ENCODE results near the gene FUT8. TPM values are rescaled to one million over a fixed set of nuclear protein-coding genes. Genes with fewer than 3 reads are reported as not detected.

The FUT8 gene
- total and polyA plus RNA-seq, 5 donors = 5.2 to 16.9 (median 14.8) TPM

DNA sequence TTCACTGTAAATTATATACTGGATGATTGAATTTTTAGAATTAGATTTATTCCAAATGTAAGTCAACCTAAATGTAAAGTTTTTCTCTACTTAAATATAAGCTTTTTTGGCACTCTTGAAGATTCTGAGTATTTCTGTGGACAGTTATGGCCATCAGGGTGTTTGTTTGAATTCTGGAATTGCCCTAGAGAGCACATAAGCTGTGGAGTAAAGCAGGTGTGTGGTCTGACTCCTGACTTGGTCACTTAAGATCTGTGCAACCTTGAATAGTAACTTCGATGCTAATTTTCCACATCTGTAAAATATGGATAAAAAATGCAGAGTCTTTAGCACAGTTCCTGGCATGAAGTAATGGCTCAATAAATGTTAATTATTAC, 64.4 kb downstream of the FUT8 start:
- intact Hi-C loops (cut with DNase I) = no loop called here
- 91% methylated on average over 1 of the region's 1 CpG for WGBS
- no peaks in the 10 kb centered on the region for H3K9me3 ChIP-seq (ENCODE audit: control insufficient read depth, low read length)

DNA sequence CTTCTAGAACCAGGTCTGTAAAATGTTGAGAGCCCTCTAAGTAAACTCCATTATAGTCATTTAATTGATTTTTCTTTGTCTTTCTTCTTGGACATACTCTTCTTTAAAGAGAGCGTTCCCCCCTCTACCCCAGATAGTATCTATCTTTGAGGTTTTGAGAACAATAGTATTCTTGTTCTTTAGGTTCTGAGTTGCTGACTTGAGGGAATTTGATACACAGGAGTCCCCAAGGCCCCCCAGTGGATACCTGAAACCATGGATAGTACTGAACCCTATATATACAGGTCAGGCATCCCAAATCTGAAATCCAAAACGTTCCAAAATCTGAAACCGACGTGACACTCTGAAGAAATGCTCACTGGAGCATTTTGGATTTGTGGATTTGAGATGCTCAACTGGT, 65.5 kb downstream of the FUT8 start:
- no peak for DNase-seq

More for the DNA sequence above, 64.4 kb downstream of the FUT8 start:
- DNase-seq (no peak), ATAC-seq (no peak)
- H3K27me3 ChIP-seq (ENCODE audit: control insufficient read depth, insufficient read depth) = no peaks in the 10 kb centered on the region
- H3K4me1 ChIP-seq (ENCODE audit: control insufficient read depth, insufficient read depth, low read length) = no peaks in the 10 kb centered on the region
- no peak overlapping the region for H3K4me3 ChIP-seq (ENCODE audit: low read length)
- no peak overlapping the region for H3K27ac ChIP-seq (ENCODE audit: low read length)

DNA sequence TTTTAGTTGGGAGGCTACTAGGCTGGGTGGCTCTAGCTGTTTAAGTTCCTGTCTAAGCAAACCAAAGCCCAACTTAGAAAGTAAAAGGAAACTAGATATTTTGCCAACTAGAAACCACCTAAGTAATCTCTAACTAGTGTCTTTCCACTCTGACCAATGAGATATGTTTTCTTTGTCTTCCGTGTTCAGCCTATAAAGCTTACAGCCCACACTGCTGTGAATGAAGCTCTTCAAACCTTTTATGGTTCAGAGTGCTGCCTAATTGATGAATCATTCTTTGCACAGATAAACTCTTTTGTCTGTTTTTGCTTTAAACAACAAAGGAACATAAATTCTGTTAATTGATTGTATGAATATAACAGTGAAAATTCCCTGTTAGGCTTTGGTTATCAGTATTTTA, 66.1 kb downstream of the FUT8 start:
- no peaks in the 10 kb centered on the region for H3K27me3 ChIP-seq (ENCODE audit: control insufficient read depth, insufficient read depth)
- WGBS = 86% methylated on average over 1 of the region's 1 CpG
- intact Hi-C loops (cut with DNase I) = no loop called here
- DNase-seq = no peak
- H3K27ac ChIP-seq (ENCODE audit: low read length) = no peak overlapping the region
- H3K9me3 ChIP-seq (ENCODE audit: control insufficient read depth, low read length) = no peaks in the 10 kb centered on the region
- ATAC-seq = no peak
- H3K4me3 ChIP-seq (ENCODE audit: low read length) = no peak overlapping the region
- H3K4me1 ChIP-seq (ENCODE audit: control insufficient read depth, insufficient read depth, low read length) = no peaks in the 10 kb centered on the region

More for the DNA sequence above, 65.5 kb downstream of the FUT8 start:
- no peak for ATAC-seq
- Histone ChIP-seq H3K4me3 (ENCODE audit: low read length) (no peak overlapping the region), H3K27me3 (ENCODE audit: control insufficient read depth, insufficient read depth) (no peaks in the 10 kb centered on the region), H3K4me1 (ENCODE audit: control insufficient read depth, insufficient read depth, low read length) (no peaks in the 10 kb centered on the region), H3K27ac (ENCODE audit: low read length) (no peak overlapping the region), H3K9me3 (ENCODE audit: control insufficient read depth, low read length) (no peaks in the 10 kb centered on the region)
- intact Hi-C loops (cut with DNase I) = no loop called here
- WGBS = 94% methylated on average over 4 of the region's 4 CpGs

DNA sequence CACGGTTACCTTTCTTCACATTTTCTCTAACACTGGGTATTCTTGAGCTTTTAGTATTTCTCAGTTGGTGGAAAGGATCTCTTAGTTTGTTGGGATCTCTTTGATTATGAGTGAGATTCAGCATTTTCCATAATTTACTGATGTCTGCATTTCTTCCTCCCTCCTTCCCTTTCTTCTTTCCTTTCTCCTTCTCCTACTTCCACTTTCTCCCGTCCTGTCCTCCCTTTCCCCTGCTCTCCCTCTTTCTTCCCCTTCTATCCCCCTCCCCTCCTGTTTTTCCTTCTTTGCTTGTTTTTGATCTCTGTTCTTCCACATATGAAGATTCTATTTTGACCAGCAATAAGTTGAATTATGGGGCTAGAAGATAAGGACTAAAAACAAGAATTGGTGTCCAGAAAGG, 66.9 kb downstream of the FUT8 start:
- ATAC-seq (no peak), DNase-seq (no peak)
- Histone ChIP-seq H3K27me3 (ENCODE audit: control insufficient read depth, insufficient read depth) (no peaks in the 10 kb centered on the region), H3K27ac (ENCODE audit: low read length) (no peak overlapping the region), H3K9me3 (ENCODE audit: control insufficient read depth, low read length) (no peaks in the 10 kb centered on the region), H3K4me3 (ENCODE audit: low read length) (no peak overlapping the region), H3K4me1 (ENCODE audit: control insufficient read depth, insufficient read depth, low read length) (no peaks in the 10 kb centered on the region)
- intact Hi-C loops (cut with DNase I) = no loop called here
- 90% methylated on average over 2 of the region's 2 CpGs for WGBS

DNA sequence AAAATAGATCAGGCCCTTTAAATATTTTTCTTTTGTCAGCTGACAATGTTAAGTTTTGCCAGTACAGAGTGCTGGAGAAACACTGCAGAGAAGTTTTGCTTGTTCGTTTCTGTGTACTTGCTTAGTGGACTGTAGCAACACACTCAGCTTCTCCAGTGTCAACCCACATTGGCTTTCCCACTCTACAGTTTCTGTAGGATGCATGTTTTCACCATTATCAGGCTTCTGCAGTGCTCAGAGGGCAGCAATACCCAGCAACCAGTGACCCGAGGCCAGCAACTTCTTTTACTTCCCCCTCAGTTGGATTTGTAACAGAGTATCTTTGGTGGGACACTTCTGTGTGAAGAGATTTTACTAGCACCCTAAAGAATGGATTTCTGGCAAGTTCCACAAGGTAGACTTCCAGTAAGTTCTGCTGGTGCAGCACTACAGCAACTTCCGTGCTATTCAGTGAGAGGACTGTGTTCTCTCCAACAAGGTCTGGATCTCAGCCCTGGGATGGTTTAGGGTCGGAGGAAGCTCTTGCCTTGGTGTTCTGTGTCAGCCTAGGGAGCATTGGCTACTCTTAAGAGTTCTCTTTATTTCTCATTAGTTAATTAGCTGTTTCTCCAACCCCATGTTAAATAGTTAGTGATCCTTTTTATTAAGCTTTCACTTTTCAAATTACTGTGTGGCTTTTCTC, 70.4 kb downstream of the FUT8 start:
- DNase-seq = no peak
- H3K9me3 ChIP-seq (ENCODE audit: control insufficient read depth, low read length) = no peaks in the 10 kb centered on the region
- 57% methylated on average over 4 of the region's 4 CpGs for WGBS
- ATAC-seq = no peak
- H3K4me3 ChIP-seq (ENCODE audit: low read length) = no peak overlapping the region
- no peak overlapping the region for H3K27ac ChIP-seq (ENCODE audit: low read length)
- H3K27me3 ChIP-seq (ENCODE audit: control insufficient read depth, insufficient read depth) = no peaks in the 10 kb centered on the region
- no peaks in the 10 kb centered on the region for H3K4me1 ChIP-seq (ENCODE audit: control insufficient read depth, insufficient read depth, low read length)
- intact Hi-C loops (cut with DNase I) = no loop called here

DNA sequence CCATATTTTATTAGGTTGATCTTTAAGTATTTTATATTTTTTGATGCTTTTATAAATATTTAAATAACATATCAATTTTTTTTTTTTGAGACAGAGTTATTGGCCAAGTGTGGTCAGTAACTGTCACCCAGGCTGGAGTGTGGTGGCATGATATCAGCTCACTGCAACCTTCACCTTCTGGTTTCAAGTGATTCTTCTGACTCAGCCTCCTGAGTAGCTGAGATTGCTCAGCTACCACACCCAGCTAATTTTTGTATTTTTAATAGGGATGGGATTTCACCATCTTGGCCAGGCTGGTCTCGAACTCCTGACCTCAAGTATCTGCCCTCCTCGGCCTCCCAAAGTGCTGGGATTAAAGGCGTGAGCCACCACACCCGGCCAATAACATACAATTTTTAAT, 71.1 kb downstream of the FUT8 start:
- H3K4me3 ChIP-seq (ENCODE audit: low read length) = no peak overlapping the region
- H3K27ac ChIP-seq (ENCODE audit: low read length) = no peak overlapping the region
- intact Hi-C loops (cut with DNase I) = no loop called here
- 98% methylated on average over 4 of the region's 4 CpGs for WGBS
- no peaks in the 10 kb centered on the region for H3K4me1 ChIP-seq (ENCODE audit: control insufficient read depth, insufficient read depth, low read length)
- no peaks in the 10 kb centered on the region for H3K27me3 ChIP-seq (ENCODE audit: control insufficient read depth, insufficient read depth)
- ATAC-seq (no peak), DNase-seq (no peak)
- no peaks in the 10 kb centered on the region for H3K9me3 ChIP-seq (ENCODE audit: control insufficient read depth, low read length)

DNA sequence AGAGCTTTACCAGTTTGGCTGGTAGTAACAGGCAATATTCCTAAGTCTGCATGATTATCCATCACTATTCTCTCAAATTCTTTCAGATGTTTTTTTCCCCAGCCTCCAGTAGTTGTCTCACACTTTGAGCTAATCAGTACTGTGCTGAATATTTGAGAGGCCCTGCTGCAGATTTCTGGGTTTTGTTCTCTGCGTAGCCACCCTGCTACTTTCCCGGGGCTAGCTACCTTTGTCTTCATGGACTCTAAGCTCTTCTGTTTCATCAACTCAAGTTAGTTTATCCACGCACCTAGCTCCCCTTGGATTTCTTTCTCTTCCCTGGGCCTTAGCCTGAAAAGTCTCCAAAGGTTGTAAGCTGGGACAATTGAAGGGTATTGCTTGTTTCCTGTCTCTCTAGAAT, 73.0 kb downstream of the FUT8 start:
- 76% methylated on average over 3 of the region's 3 CpGs for WGBS
- no peak for ATAC-seq
- Histone ChIP-seq H3K27ac (ENCODE audit: low read length) (no peak overlapping the region), H3K4me3 (ENCODE audit: low read length) (no peak overlapping the region), H3K4me1 (ENCODE audit: control insufficient read depth, insufficient read depth, low read length) (no peaks in the 10 kb centered on the region), H3K27me3 (ENCODE audit: control insufficient read depth, insufficient read depth) (no peaks in the 10 kb centered on the region), H3K9me3 (ENCODE audit: control insufficient read depth, low read length) (no peaks in the 10 kb centered on the region)
- DNase-seq = no peak
- intact Hi-C loops (cut with DNase I) = no loop called here

DNA sequence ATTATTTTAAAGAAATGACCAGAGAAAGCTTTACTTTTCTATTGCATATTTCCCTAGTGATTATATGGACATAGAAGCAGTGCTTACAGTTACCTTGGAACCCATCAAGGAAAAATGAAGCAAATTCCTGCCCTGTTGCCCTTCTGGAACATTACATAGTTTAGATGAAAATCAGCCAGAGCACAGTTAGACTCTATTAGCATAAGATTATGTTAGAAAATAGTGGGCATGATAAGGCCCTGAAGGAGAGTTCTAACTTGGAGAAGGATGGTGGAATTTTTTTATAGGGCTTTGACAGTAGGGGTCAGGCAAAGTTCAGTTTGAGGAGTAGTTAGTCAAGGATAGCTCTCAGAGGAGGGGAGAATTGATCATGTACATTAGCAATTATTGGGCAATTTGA, 74.3 kb downstream of the FUT8 start:
- Histone ChIP-seq H3K27me3 (ENCODE audit: control insufficient read depth, insufficient read depth) (no peaks in the 10 kb centered on the region), H3K4me3 (ENCODE audit: low read length) (no peak overlapping the region), H3K4me1 (ENCODE audit: control insufficient read depth, insufficient read depth, low read length) (no peaks in the 10 kb centered on the region), H3K27ac (ENCODE audit: low read length) (no peak overlapping the region), H3K9me3 (ENCODE audit: control insufficient read depth, low read length) (no peaks in the 10 kb centered on the region)
- DNase-seq (no peak), ATAC-seq (no peak)
- intact Hi-C loops (cut with DNase I) = no loop called here

DNA sequence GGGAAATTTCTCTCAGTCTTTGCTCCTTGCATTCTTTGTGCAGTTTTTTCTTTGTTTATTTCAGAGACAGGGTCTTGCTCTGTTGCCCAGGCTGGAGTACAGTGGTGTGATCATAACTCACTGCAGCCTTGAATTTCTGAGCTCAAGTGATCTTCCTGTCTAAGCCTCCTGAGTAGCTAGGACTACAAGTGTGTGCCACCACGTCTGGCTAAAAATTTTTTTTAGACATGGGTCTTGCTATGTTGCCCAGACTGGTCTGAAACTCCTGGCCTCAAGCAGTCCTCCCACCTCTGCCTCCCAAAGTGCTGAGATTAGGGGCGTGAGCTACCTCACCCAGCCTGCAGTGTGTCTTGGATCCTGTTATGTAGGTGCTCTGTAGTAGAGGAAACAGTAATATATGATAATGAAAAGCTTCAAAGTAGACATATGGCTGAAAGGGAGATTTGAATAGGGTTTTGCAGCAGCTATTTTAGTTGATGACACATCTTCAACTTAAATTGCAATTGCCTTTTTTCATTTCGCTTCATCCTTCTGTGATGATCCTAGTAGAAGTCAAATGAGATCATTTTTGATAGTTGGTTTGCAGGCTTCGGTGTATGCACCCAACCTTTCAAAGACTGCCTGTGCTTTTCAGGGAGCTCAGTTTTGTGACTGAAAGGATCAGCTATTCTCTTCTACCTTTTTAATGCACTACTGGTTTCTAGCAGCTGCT, 75.4 kb downstream of the FUT8 start:
- ATAC-seq = no peak
- H3K27ac ChIP-seq (ENCODE audit: low read length) = no peak overlapping the region
- peaks cover 1% of the 10 kb centered on the region for H3K4me1 ChIP-seq (ENCODE audit: control insufficient read depth, insufficient read depth, low read length)
- H3K4me3 ChIP-seq (ENCODE audit: low read length) = no peak overlapping the region
- DNase-seq = no peak
- H3K27me3 ChIP-seq (ENCODE audit: control insufficient read depth, insufficient read depth) = no peaks in the 10 kb centered on the region
- whole genome bisulfite sequencing = 93% methylated on average over 4 of the region's 4 CpGs
- intact Hi-C loops (cut with DNase I) = no loop called here
- no peaks in the 10 kb centered on the region for H3K9me3 ChIP-seq (ENCODE audit: control insufficient read depth, low read length)

DNA sequence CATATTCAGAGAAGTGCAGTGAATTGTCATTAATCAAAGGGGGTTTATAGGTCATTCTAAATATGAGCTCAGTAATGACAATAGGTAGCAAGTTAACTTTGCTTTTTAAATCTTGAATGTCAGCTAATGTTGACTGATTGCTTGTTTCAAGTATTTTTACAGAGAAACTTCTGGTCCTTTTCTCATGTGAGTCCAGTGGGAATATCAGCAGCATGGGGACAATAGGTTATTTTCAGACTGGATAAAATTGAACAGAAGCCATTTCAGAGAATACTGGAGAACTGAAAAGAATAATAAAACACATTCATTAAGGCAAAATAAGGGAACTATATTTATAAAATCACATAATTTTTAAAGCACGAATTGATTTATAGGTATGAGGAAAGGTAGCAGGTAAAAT, 78.7 kb downstream of the FUT8 start:
- no peak overlapping the region for H3K27ac ChIP-seq (ENCODE audit: low read length)
- H3K27me3 ChIP-seq (ENCODE audit: control insufficient read depth, insufficient read depth) = no peaks in the 10 kb centered on the region
- DNase-seq (no peak), ATAC-seq (no peak)
- H3K4me3 ChIP-seq (ENCODE audit: low read length) = no peak overlapping the region
- intact Hi-C loops (cut with DNase I) = no loop called here
- H3K4me1 ChIP-seq (ENCODE audit: control insufficient read depth, insufficient read depth, low read length) = peaks cover 1% of the 10 kb centered on the region
- H3K9me3 ChIP-seq (ENCODE audit: control insufficient read depth, low read length) = no peaks in the 10 kb centered on the region
- 68% methylated on average over 1 of the region's 1 CpG for WGBS

DNA sequence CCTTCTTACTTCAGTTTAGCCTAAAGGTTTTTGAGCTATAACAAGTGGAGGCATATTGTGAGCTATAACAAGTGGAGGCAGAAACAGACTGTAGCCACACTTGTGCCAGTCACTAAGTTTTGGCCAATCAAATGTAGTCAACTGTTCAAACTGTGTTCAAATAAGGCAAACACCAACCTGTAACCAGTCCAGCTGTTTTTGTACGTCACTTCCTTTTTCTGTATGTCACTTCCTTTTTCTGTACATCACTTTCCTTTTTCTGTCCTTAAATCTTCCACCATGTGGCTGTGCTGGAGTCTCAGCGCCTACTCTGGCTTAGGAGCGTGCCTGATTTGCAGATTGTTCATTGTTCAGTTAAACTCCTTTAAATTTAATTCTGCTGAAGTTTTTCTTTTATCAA, 79.7 kb downstream of the FUT8 start:
- WGBS = 96% methylated on average over 3 of the region's 3 CpGs
- DNase-seq (no peak), ATAC-seq (no peak)
- Histone ChIP-seq H3K9me3 (ENCODE audit: control insufficient read depth, low read length) (no peaks in the 10 kb centered on the region), H3K4me3 (ENCODE audit: low read length) (no peak overlapping the region), H3K27me3 (ENCODE audit: control insufficient read depth, insufficient read depth) (no peaks in the 10 kb centered on the region), H3K4me1 (ENCODE audit: control insufficient read depth, insufficient read depth, low read length) (peaks cover 1% of the 10 kb centered on the region), H3K27ac (ENCODE audit: low read length) (no peak overlapping the region)
- intact Hi-C loops (cut with DNase I) = no loop called here

All from right cardiac atrium (tissue), 5 donors.